HepG2 (cell line): ENCODE data around the gene PIEZO2. TPM values are rescaled to one million over a fixed set of nuclear protein-coding genes. Genes with fewer than 3 reads are reported as not detected.

ENCODE experiments used
- FOXA3 ChIP-seq: IDR thresholded peaks from 2 replicates; pipeline ENCODE4 v1.6.1; 2016; ENCODE audit warnings: missing genetic modification reagents, missing compliant biosample characterization
- FOXK1 ChIP-seq: sonication (generic); formaldehyde crosslinking; IDR thresholded peaks from 2 replicates; pipeline ENCODE4 v1.4.0; 2020; ENCODE audit warnings: low read depth, missing genetic modification reagents, borderline replicate concordance
- FOXO1 ChIP-seq: sonication (generic); formaldehyde crosslinking; IDR thresholded peaks from 2 replicates; pipeline ENCODE4 v1.4.0; 2020; ENCODE audit warnings: missing genetic modification reagents
- IRF2 ChIP-seq: IDR thresholded peaks from 2 replicates; pipeline ENCODE4 v1.6.1; 2018; ENCODE audit warnings: missing genetic modification reagents, missing compliant biosample characterization
- JDP2 ChIP-seq: sonication (generic); formaldehyde crosslinking; IDR thresholded peaks from 2 replicates; pipeline ENCODE4 v1.8.1; 2022; ENCODE audit warnings: missing genetic modification reagents, borderline replicate concordance
- KAT8 ChIP-seq: IDR thresholded peaks from 2 replicates; pipeline ENCODE4 v1.6.1; 2016; ENCODE audit warnings: missing genetic modification reagents, missing compliant biosample characterization
- ZNF121 ChIP-seq: sonication (generic); formaldehyde crosslinking; IDR thresholded peaks from 2 replicates; pipeline ENCODE4 v1.5.0; 2020; ENCODE audit warnings: mild to moderate bottlenecking, missing genetic modification reagents
- ZNF142 ChIP-seq: sonication (generic); formaldehyde crosslinking; IDR thresholded peaks from 2 replicates; pipeline ENCODE4 v1.4.0; 2020; ENCODE audit warnings: missing genetic modification reagents
- ZNF18 ChIP-seq: sonication (generic); formaldehyde crosslinking; IDR thresholded peaks from 2 replicates; pipeline ENCODE4 v1.8.0; 2022; ENCODE audit warnings: mild to moderate bottlenecking, missing genetic modification reagents; ENCODE audit not compliant: insufficient replicate concordance
- polyA plus RNA-seq, 8 experiments: library from polyadenylated mRNA; depleted of rRNA in 3 of 8; stranded (reverse) in 7 of 8; unstranded in 1 of 8; fragments of >200 nt; fragmentation: Illumina TruSeq in 4 of 8; extraction: Trizol in 4 of 8; gene quantifications; 2 replicates each; pipeline versions ENCODE4 v1.2.1 to v1.2.3, GENCODE V29; 2011 to 2016; ENCODE audit warnings: low read depth in 4 of 8, missing spikeins in 1 of 8, mixed read lengths in 1 of 8; ENCODE audit not compliant: insufficient read depth in 1 of 8
- total RNA-seq, 5 experiments: library from RNA; depleted of rRNA; stranded (reverse); fragments of >200 nt; fragmentation: Illumina TruSeq; extraction: Trizol; gene quantifications; 2 replicates each; pipeline ENCODE4 v1.2.3, GENCODE V29; 2016; ENCODE audit warnings: low read depth in 1 of 5

PIEZO2 gene
- total and polyA plus RNA-seq, 2 of the 13 experiments (the other 11 are each of a cell fraction or from before 2014, with no cell fraction given): 15.2 to 27.2 TPM

DNA sequence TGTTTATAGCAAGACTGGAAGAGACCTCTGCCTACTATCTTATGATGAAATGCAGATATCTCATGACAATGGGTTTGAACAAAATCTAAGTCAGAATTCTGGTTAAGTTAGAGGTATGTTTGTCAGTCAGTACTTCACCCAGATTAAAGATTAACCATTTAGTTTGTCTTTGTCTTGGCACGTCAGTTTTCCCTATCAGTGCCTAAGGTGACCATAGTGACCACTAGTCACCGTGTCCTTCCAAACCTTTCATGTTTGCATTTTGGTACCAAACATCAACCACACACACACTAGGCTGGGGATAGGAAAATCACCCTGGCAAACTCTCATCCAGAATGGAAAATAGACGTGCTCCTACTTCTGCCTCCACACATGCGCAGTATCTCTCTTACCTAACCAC is 248.9 kb downstream of the PIEZO2 start (continued):
- no peak for TF ChIP-seq ZNF142 (CRISPR knock-in tag)
- peak; percentile 34 for TF ChIP-seq FOXA3 (CRISPR knock-in tag)
- TF ChIP-seq KAT8 (CRISPR knock-in tag): no peak
- peak; percentile 29; the same call in 1 of the 2 replicates for TF ChIP-seq FOXO1 (CRISPR knock-in tag)
- peak; percentile 12; the same call in 1 of the 2 replicates for TF ChIP-seq FOXK1
- TF ChIP-seq IRF2 (CRISPR knock-in tag): peak; percentile 58; the same call in 1 of the 2 replicates
- TF ChIP-seq ZNF18 (CRISPR knock-in tag): no peak
- TF ChIP-seq ZNF121 (CRISPR knock-in tag): no peak
- no peak for TF ChIP-seq JDP2
